ENCODE data around the gene SPATA21.

DNA sequence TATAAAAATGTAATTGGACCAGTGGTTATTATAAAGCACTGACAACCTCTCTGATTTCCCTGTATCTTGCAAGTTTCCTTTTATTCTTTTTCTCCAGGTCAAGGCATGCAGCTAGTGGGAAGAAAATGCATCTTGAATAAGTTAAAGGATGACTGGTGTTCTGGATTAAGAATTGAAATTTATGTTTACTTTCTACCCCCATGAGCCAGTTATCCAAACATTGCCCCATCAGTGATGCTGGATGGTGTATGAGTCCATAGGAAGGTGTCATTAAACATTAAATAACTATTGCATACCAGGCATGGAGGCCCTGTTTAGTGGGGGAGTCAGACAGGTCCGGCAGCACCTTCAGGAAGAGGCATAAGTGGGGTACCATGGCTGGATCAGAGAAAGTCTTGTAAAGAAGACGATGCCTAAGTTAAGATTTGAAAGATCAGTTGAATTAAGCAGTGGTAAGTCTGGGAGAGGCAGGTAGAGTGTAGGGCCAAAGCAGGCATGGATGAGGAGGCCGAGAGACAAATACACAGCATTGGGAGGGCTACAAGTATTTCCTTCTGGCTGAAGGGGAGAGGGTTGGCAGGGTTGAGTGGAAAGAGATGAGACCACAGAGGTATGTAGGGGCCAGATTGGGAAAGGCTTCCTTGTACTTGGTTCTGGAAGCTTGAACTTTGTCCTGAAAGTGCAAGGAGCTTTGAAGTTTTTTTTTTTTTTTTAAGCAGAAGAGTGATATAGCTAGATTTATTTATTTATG lies 64.5 kb downstream of the SPATA21 start:
- TF ChIP-seq, protein P1, sequence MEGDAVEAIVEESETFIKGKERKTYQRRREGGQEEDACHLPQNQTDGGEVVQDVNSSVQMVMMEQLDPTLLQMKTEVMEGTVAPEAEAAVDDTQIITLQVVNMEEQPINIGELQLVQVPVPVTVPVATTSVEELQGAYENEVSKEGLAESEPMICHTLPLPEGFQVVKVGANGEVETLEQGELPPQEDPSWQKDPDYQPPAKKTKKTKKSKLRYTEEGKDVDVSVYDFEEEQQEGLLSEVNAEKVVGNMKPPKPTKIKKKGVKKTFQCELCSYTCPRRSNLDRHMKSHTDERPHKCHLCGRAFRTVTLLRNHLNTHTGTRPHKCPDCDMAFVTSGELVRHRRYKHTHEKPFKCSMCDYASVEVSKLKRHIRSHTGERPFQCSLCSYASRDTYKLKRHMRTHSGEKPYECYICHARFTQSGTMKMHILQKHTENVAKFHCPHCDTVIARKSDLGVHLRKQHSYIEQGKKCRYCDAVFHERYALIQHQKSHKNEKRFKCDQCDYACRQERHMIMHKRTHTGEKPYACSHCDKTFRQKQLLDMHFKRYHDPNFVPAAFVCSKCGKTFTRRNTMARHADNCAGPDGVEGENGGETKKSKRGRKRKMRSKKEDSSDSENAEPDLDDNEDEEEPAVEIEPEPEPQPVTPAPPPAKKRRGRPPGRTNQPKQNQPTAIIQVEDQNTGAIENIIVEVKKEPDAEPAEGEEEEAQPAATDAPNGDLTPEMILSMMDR (IDR thresholded peaks at IDR 0.05; ENCODE audit: insufficient read depth, low read depth, low read length), result no peak
- no peak for TF ChIP-seq EZH2 (IDR thresholded peaks at IDR 0.05; ENCODE audit: insufficient read depth, low read length)
